HepG2 (cell line): Measurements from ENCODE around the gene BBS4. TPM values are rescaled to one million over a fixed set of nuclear protein-coding genes. Genes with fewer than 3 reads are reported as not detected.

Experiments used
- BCLAF1 ChIP-seq: fragments of 450-650 bp; IDR thresholded peaks from 2 replicates; pipeline ENCODE4 v1.6.1; 2017; ENCODE audit warnings: mild to moderate bottlenecking
- CHD2 ChIP-seq: IDR thresholded peaks from 2 replicates; pipeline ENCODE4 v1.6.1; 2011; ENCODE audit warnings: low read depth, low read length, improper control_type of control experiment
- CREB3 ChIP-seq: sonication (generic); formaldehyde crosslinking; IDR thresholded peaks from 2 replicates; pipeline ENCODE4 v1.5.0; 2020; ENCODE audit warnings: missing genetic modification reagents
- E2F1 ChIP-seq: sonication (generic); formaldehyde crosslinking; IDR thresholded peaks from 2 replicates; pipeline ENCODE4 v1.5.0; 2020; ENCODE audit warnings: missing genetic modification reagents
- ETV6 ChIP-seq: sonication (generic); formaldehyde crosslinking; conservative IDR thresholded peaks from 2 replicates; pipeline ENCODE4 v1.4.0; 2020; ENCODE audit warnings: missing genetic modification reagents
- FOXJ3 ChIP-seq: sonication (generic); formaldehyde crosslinking; IDR thresholded peaks from 2 replicates; pipeline ENCODE4 v1.4.0; 2020; ENCODE audit warnings: missing genetic modification reagents, mild to moderate bottlenecking, borderline replicate concordance
- HNF4A ChIP-seq: sonication (generic); formaldehyde crosslinking; IDR thresholded peaks from 2 replicates; pipeline ENCODE4 v1.4.0; 2020; ENCODE audit warnings: missing genetic modification reagents
- HNRNPUL1 ChIP-seq: fragments of 200-400 bp; formaldehyde crosslinking; IDR thresholded peaks from 2 replicates; pipeline ENCODE4 v1.6.1; 2017; ENCODE audit warnings: low read depth, mild to moderate bottlenecking, low read length, moderate library complexity
- PHF5A ChIP-seq: IDR thresholded peaks from one replicate; pipeline ENCODE4 v1.6.1; 2018; ENCODE audit warnings: low read depth, missing genetic modification reagents; ENCODE audit not compliant: unreplicated experiment
- PRDM15 ChIP-seq: sonication (generic); formaldehyde crosslinking; IDR thresholded peaks from 2 replicates; pipeline ENCODE4 v1.4.0; 2020; ENCODE audit warnings: missing genetic modification reagents
- RFXANK ChIP-seq: IDR thresholded peaks from 2 replicates; pipeline ENCODE4 v1.6.1; 2016
- ZBTB8A ChIP-seq: sonication (generic); formaldehyde crosslinking; IDR thresholded peaks from 2 replicates; pipeline ENCODE4 v1.4.0; 2020; ENCODE audit warnings: mild to moderate bottlenecking, low read depth, missing genetic modification reagents, borderline replicate concordance
- ZFP91 ChIP-seq: sonication (generic); formaldehyde crosslinking; IDR thresholded peaks from 2 replicates; pipeline ENCODE4 v1.9.0; 2022; ENCODE audit warnings: missing genetic modification reagents, mild to moderate bottlenecking, borderline replicate concordance
- ZNF710 ChIP-seq: sonication (generic); formaldehyde crosslinking; IDR thresholded peaks from 2 replicates; pipeline ENCODE4 v1.5.0; 2020; ENCODE audit warnings: mild to moderate bottlenecking, missing genetic modification reagents, borderline replicate concordance
- polyA plus RNA-seq, 8 experiments: library from polyadenylated mRNA; depleted of rRNA in 3 of 8; stranded (reverse) in 7 of 8; unstranded in 1 of 8; fragments of >200 nt; fragmentation: Illumina TruSeq in 4 of 8; extraction: Trizol in 4 of 8; gene quantifications; 2 replicates each; pipeline versions ENCODE4 v1.2.1 to v1.2.3, GENCODE V29; 2011 to 2016; ENCODE audit warnings: low read depth in 4 of 8, missing spikeins in 1 of 8, mixed read lengths in 1 of 8; ENCODE audit not compliant: insufficient read depth in 1 of 8
- total RNA-seq, 5 experiments: library from RNA; depleted of rRNA; stranded (reverse); fragments of >200 nt; fragmentation: Illumina TruSeq; extraction: Trizol; gene quantifications; 2 replicates each; pipeline ENCODE4 v1.2.3, GENCODE V29; 2016; ENCODE audit warnings: low read depth in 1 of 5

BBS4 gene
- total and polyA plus RNA-seq, 2 of the 13 experiments (the other 11 are each of a cell fraction or from before 2014, with no cell fraction given), result 16.0 to 21.3 TPM

- TF ChIP-seq HNF4A (CRISPR knock-in tag), result no peak
- TF ChIP-seq ZNF710 (CRISPR knock-in tag), result peak; percentile 69; the same call in 1 of the 2 replicates
- TF ChIP-seq CHD2, result 0 out of 2 replicates have a peak, but pooled peaks have one; percentile 58
- no peak for TF ChIP-seq CREB3 (CRISPR knock-in tag)
- peak; percentile 71; the same call in 1 of the 2 replicates for TF ChIP-seq ZFP91
- no peak for TF ChIP-seq BCLAF1
- no peak for TF ChIP-seq ETV6 (CRISPR knock-in tag)
- TF ChIP-seq E2F1 (CRISPR knock-in tag), result no peak
- no peak for TF ChIP-seq ZBTB8A (CRISPR knock-in tag)
- no peak for TF ChIP-seq RFXANK (CRISPR knock-in tag)
- TF ChIP-seq FOXJ3 (CRISPR knock-in tag), result no peak
- TF ChIP-seq PRDM15 (CRISPR knock-in tag), result no peak
- TF ChIP-seq HNRNPUL1, result no peak
- TF ChIP-seq PHF5A (CRISPR knock-in tag), result peak; percentile 75
Measured at GRCh38 chr15:72685925-72686794, at the start of gene BBS4, which contains the start of gene HIGD2B (continued).
